ENCODE results near the gene PTRHD1.

The PTRHD1 gene

GRCh38 chr2:24828238-24828996 lies 35.2 kb upstream of the PTRHD1 start:
- no peak for DNase-seq

GRCh38 chr2:24827321-24828237 lies 34.4 kb upstream of the PTRHD1 start:
- DNase-seq, result peak; percentile 80

GRCh38 chr2:24826773-24827145 lies 33.6 kb upstream of the PTRHD1 start:
- no peak for DNase-seq

- DNase-seq, result peak; percentile 38
Observed at GRCh38 chr2:24825883-24826772, 32.9 kb upstream of the PTRHD1 start.

- no peak for DNase-seq
Observed at GRCh38 chr2:24824966-24825882, 32.0 kb upstream of the PTRHD1 start.

GRCh38 chr2:24824071-24824588 lies 30.9 kb upstream of the PTRHD1 start:
- DNase-seq, result no peak

GRCh38 chr2:24822049-24822706 lies 29.0 kb upstream of the PTRHD1 start:
- DNase-seq, result no peak

- no peak for DNase-seq
Observed at GRCh38 chr2:24821433-24821891, 28.3 kb upstream of the PTRHD1 start.

- no peak for DNase-seq
Observed at GRCh38 chr2:24820598-24821432, 27.6 kb upstream of the PTRHD1 start.

GRCh38 chr2:24820175-24820513 lies 27.0 kb upstream of the PTRHD1 start:
- no peak for DNase-seq

GRCh38 chr2:24819442-24820174 lies 26.4 kb upstream of the PTRHD1 start:
- no peak for DNase-seq

GRCh38 chr2:24818721-24819167 lies 25.6 kb upstream of the PTRHD1 start:
- no peak for DNase-seq

- peak; percentile 78 for DNase-seq
Observed at GRCh38 chr2:24816884-24817283, 23.7 kb upstream of the PTRHD1 start.

GRCh38 chr2:24816404-24816803 lies 23.2 kb upstream of the PTRHD1 start:
- DNase-seq, result no peak

GRCh38 chr2:24815171-24815570 lies 22.0 kb upstream of the PTRHD1 start:
- no peak for DNase-seq

GRCh38 chr2:24814516-24814915 lies 21.3 kb upstream of the PTRHD1 start:
- no peak for DNase-seq

GRCh38 chr2:24813691-24814137 lies 20.5 kb upstream of the PTRHD1 start:
- no peak for DNase-seq

- no peak for DNase-seq
Observed at GRCh38 chr2:24809316-24810007, 16.3 kb upstream of the PTRHD1 start.

- DNase-seq, result no peak
Observed at GRCh38 chr2:24806661-24807036, 13.5 kb upstream of the PTRHD1 start.

All from fibroblast of skin of right quadriceps (primary cell).